Transverse colon (tissue), 4 donors: ENCODE data around the gene ZNF396. TPM values are rescaled to one million over a fixed set of nuclear protein-coding genes. Genes with fewer than 3 reads are reported as not detected.

Experiments
- DNase-seq: peaks from one replicate; pipeline ENCODE4 v3.0.0-alpha.2; 2019
- H3K27ac ChIP-seq, 4 donors: fragments of 200-600 bp; sonication (generic); 2 replicates each; pipeline ENCODE4 v1.5.1; 2016 to 2018; ENCODE audit warnings: inconsistent platforms in 4 of 4
- H3K27me3 ChIP-seq: fragments of 200-600 bp; sonication (generic); 2 replicates; pipeline ENCODE4 v1.5.1; 2017; ENCODE audit warnings: inconsistent platforms
- H3K36me3 ChIP-seq, 4 donors: fragments of 200-600 bp; sonication (generic); 2 replicates each; pipeline ENCODE4 v1.5.1; 2017 to 2019; ENCODE audit warnings: inconsistent platforms in 4 of 4
- H3K4me1 ChIP-seq, 4 donors: fragments of 200-600 bp; sonication (generic); 2 replicates each; pipeline ENCODE4 v1.5.1; 2017 to 2020; ENCODE audit warnings: inconsistent platforms in 4 of 4
- H3K4me3 ChIP-seq, 4 donors: fragments of 200-600 bp; sonication (generic); 1 replicate in 1 of 4; 2 replicates in 3 of 4; pipeline versions ENCODE4 v1.5.1 to v1.6.1; 2017 to 2019; ENCODE audit warnings: inconsistent platforms in 4 of 4
- H3K9me3 ChIP-seq, 2 donors: fragments of 200-600 bp; sonication (generic); 2 replicates each; pipeline ENCODE4 v1.5.1; 2017 to 2019; ENCODE audit warnings: inconsistent platforms in 2 of 2
- EP300 ChIP-seq: sonication (generic); formaldehyde crosslinking; IDR thresholded peaks from one replicate; pipeline ENCODE4 v1.6.1; 2017; ENCODE audit warnings: antibody characterized with exemption, low read depth
- POLR2A ChIP-seq: fragments of 450-650 bp; IDR thresholded peaks from one replicate; pipeline ENCODE4 v1.6.1; 2016; ENCODE audit warnings: antibody characterized with exemption, mild to moderate bottlenecking, moderate library complexity
- POLR2AphosphoS5 ChIP-seq, 3 donors: sonication (generic); formaldehyde crosslinking; IDR thresholded peaks; one replicate each; pipeline ENCODE4 v1.6.1; 2016; ENCODE audit warnings: antibody characterized with exemption in 3 of 3
- WGBS, 2 donors: methylation state at CpG; one replicate each; pipeline ENCODE4 v1.1.5; 2018; ENCODE audit warnings: low coverage in 1 of 2; 5-methylcytosine and 5-hydroxymethylcytosine counted together
- in situ Hi-C, 4 donors: fragments of 200-750 bp; cut with MboI; loops; one replicate each; pipeline versions ENCODE4 v1.15.0 to v1.15.1; 2017; ENCODE audit warnings: low sequenced_read_pairs in 3 of 4, low pct_ligation_motif_present in 1 of 4, low pct_unique_long_range_greater_than_20kb in 1 of 4
- intact Hi-C: fragments of 100-400 bp; cut with DNase I; formaldehyde crosslinking; loops from one replicate; pipeline ENCODE4 v1.15.1; 2023; ENCODE audit warnings: low total_unique reads
- total RNA-seq, 4 donors: library from RNA; depleted of rRNA; stranded (reverse); fragments of >200 nt; gene quantifications; one replicate each; pipeline ENCODE4 v1.1.0, GENCODE V29; 2016
- TF ChIP-seq, protein P1 (sequence below), 5 experiments: fragments of 200-600 bp in 3 of 5; fragments of 450-650 bp in 2 of 5; sonication (generic) in 3 of 5; IDR thresholded peaks; 1 replicate in 2 of 5; 2 replicates in 3 of 5; pipeline ENCODE4 v1.5.1; 2016 to 2017; ENCODE audit warnings: antibody characterized with exemption in 5 of 5, inconsistent platforms in 3 of 5, mild to moderate bottlenecking in 2 of 5, moderate library complexity in 1 of 5

Gene ZNF396
- total RNA-seq, 4 donors from 2014 or later, result 2.7 to 11.6 (median 3.3) TPM; not detected in 1

DNA sequence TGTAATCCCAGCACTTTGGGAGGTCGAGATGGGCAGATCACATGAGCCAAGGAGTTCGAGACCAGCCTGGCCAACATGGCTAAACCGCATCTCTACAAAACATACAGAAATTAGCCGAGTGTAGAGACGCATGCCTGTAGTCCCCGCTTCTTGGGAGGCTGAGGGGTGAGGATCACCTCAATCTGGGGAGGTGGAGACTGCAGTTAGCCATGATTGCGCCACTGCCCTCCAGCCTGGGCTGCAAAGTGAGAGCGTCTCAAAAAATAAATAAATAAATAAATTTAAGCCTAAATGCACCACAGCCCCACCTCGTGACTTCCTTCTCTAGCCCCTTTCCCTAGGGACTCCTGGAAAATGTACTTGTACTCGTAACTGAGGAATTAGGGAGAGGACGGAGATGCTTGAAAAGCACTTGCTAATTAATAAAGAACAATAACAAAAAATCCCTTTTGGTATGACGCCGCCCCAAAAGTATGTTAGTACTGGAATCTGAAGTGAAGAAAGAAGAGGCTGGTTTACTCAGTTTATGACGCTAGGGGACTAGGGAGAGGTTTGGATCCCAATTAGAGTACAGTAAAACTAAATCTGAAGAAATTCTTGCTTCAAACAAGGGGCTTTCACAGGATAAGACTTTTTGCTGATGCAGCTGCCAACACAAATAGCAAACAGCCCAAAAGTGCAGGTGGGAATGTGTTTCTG is 887 bp upstream of the ZNF396 start:
- intact Hi-C loops (no loop called here), in situ Hi-C loops (loop anchor here (10.0 to 25.0 kb wide), 4 partner anchors 133 to 584 kb away; partner anchors contain the start of genes RMP24 (in 3 of the 4) and ZNF397 (in 1 of the 4))
- no peaks in the 10 kb centered on the region for H3K9me3 ChIP-seq
- H3K4me3 ChIP-seq, result no peak overlapping the region
- H3K36me3 ChIP-seq, result no peaks in the 10 kb centered on the region
- peaks cover 0 to 11% (median 3%) of the 10 kb centered on the region in 4 donors for H3K4me1 ChIP-seq
- 78 to 79% methylated on average over 5 to 14 of the region's 14 CpGs for WGBS, 2 donors
- no peak for DNase-seq
- H3K27ac ChIP-seq, result no peak overlapping the region
- peaks cover 10% of the 10 kb centered on the region for H3K27me3 ChIP-seq
- no peak for TF ChIP-seq POLR2A
- TF ChIP-seq POLR2AphosphoS5 (IDR thresholded peaks at IDR 0.05), result no peak
- TF ChIP-seq EP300, result no peak
- TF ChIP-seq, protein P1, sequence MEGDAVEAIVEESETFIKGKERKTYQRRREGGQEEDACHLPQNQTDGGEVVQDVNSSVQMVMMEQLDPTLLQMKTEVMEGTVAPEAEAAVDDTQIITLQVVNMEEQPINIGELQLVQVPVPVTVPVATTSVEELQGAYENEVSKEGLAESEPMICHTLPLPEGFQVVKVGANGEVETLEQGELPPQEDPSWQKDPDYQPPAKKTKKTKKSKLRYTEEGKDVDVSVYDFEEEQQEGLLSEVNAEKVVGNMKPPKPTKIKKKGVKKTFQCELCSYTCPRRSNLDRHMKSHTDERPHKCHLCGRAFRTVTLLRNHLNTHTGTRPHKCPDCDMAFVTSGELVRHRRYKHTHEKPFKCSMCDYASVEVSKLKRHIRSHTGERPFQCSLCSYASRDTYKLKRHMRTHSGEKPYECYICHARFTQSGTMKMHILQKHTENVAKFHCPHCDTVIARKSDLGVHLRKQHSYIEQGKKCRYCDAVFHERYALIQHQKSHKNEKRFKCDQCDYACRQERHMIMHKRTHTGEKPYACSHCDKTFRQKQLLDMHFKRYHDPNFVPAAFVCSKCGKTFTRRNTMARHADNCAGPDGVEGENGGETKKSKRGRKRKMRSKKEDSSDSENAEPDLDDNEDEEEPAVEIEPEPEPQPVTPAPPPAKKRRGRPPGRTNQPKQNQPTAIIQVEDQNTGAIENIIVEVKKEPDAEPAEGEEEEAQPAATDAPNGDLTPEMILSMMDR (IDR thresholded peaks at IDR 0.05), result no peak

DNA sequence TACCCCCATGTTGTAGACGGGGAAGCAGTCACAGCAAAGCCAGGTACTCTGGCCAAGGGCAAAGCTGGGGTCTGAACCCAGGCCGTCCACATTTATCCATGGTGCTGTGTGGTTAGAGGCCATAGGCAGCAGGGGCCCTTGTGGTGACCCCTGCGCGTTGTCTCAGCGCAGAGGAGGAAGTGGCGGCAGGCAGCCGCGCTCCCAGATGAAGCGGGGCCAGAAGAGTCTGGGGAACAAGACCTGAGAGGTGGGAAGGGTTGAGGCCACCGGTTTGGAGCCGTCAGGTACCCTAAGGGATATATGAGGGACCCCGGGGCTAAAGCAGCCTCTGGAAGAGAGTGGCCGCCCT is 770 bp downstream of the ZNF396 start:
- Histone ChIP-seq H3K4me3 (peak overlapping the region; percentile 76 to 97 (median 89)), H3K4me1 (peaks cover 0 to 11% (median 3%) of the 10 kb centered on the region in 4 donors), H3K9me3 (no peaks in the 10 kb centered on the region), H3K36me3 (no peaks in the 10 kb centered on the region), H3K27ac (peak overlapping the region in 3 of 4 donors; percentile 72 to 81 (median 79)), H3K27me3 (peaks cover 10% of the 10 kb centered on the region)
- WGBS, 2 donors, result 13 to 17% methylated on average over 2 to 11 of the region's 13 CpGs
- no peak for TF ChIP-seq EP300
- TF ChIP-seq, protein P1 (IDR thresholded peaks at IDR 0.05), result peak in 3 of 5 experiments; percentile 11 to 32 (median 19)
- peak; percentile 51 for DNase-seq
- intact Hi-C loops, result no loop called here
- in situ Hi-C loops, result loop anchor here (10.0 to 25.0 kb wide), 4 partner anchors 132 to 586 kb away; partner anchors contain the start of genes RMP24 (in 3 of the 4) and ZNF397 (in 1 of the 4)

DNA sequence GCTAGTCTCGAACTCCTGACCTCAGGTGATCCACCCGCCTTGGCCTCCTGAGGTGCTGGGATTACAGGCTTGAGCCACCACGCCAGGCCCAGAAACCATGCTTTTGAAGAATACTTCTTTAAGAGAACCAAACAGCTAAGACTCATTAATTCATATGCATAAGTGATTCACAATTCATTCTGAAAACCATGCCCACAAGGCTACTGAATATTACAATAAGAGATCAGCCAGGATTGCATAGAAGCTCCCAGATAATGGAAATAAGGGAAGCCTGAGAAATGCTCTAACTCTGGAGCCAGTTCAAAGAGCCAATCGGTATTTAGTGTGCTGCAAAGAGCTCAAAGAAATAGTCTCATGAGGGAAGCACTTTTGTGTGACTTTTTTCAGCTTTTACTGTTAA is 2.4 kb downstream of the ZNF396 start:
- Histone ChIP-seq H3K27ac (no peak overlapping the region), H3K27me3 (peaks cover 10% of the 10 kb centered on the region), H3K9me3 (no peaks in the 10 kb centered on the region), H3K4me3 (no peak overlapping the region), H3K4me1 (peaks cover 0 to 11% (median 3%) of the 10 kb centered on the region in 4 donors), H3K36me3 (no peaks in the 10 kb centered on the region)
- TF ChIP-seq EP300 (no peak), POLR2AphosphoS5 (IDR thresholded peaks at IDR 0.05) (no peak), POLR2A (no peak)
- TF ChIP-seq, protein P1 (IDR thresholded peaks at IDR 0.05), result no peak
- no peak for DNase-seq
- in situ Hi-C loops, result loop anchor here (10.0 to 25.0 kb wide), 5 partner anchors 130 to 588 kb away; partner anchors contain the start of genes RMP24 (in 3 of the 4) and ZNF397 (in 1 of the 4)
- intact Hi-C loops, result no loop called here
- WGBS, 2 donors, result 90 to 100% methylated on average over 2 to 4 of the region's 4 CpGs

DNA sequence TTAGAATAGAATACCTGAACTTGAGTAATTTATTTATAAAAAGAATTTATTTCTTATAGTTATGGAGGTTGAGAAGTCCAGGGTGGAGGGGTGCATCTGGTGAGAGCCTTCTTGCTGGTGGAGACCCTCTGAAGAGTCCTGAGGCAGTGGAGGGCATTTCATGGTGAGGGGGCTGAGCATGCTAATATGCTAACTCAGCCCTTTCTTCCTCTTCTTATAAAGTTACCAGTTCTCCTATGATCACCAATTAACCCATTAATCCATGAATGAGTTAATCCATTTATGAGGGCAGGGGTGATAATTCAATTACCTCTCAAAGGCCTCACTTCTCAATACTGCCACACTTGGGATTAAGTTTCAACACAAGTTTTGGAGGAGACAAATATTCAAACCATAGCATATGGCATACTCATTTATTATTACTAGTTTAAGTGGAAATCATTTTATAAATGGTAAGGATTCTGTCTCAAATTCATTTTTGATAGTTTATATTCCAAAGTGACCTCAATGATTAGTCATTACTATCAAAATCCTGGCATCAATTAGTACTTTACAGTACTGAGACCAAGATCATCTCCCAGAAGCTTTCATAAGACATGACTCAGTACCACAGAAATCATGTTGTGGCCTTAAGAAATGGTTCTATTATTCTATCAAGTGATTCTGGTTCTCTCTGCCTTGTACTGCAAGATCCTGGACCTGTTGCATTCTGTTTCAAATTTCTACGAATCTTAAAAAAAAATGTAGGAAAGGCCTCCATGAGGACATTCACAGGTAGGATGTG is 5.5 kb downstream of the ZNF396 start:
- TF ChIP-seq, protein P1 (IDR thresholded peaks at IDR 0.05), result no peak
- no peak for TF ChIP-seq POLR2AphosphoS5 (IDR thresholded peaks at IDR 0.05)
- TF ChIP-seq EP300, result no peak
- TF ChIP-seq POLR2A, result no peak
- WGBS, 2 donors, result 88% methylated on average over 1 of the region's 1 CpG; no CpG with 5 or more reads in 1 of the 2 donors

More for the DNA sequence above, 5.5 kb downstream of the ZNF396 start:
- H3K36me3 ChIP-seq, result peaks cover 0 to 7% (median 0%) of the 10 kb centered on the region in 4 donors
- H3K9me3 ChIP-seq, result no peaks in the 10 kb centered on the region
- H3K27me3 ChIP-seq, result no peaks in the 10 kb centered on the region
- in situ Hi-C loops (loop anchor here in 2 of 4 donors (10.0 to 25.0 kb wide), 3 partner anchors 127 to 359 kb away; partner anchors contain the start of gene ZNF397 (in 1 of the 2)), intact Hi-C loops (no loop called here)
- H3K4me1 ChIP-seq, result peaks cover 0 to 6% (median 3%) of the 10 kb centered on the region in 4 donors
- no peak overlapping the region for H3K27ac ChIP-seq
- DNase-seq, result no peak
- no peak overlapping the region for H3K4me3 ChIP-seq
